K562 (cell line): ENCODE measurements around the gene TMEM239.

ENCODE experiments used
- ATF3 ChIP-seq, 2 experiments: fragments of 450-650 bp in 1 of 2; sonication (generic) in 1 of 2; formaldehyde crosslinking in 1 of 2; IDR thresholded peaks in 1 of 2; conservative IDR thresholded peaks in 1 of 2; 2 replicates each; pipeline versions ENCODE4 v1.6.1 to v1.8.1; 2016 to 2023; ENCODE audit warnings: mild to moderate bottlenecking in 2 of 2, moderate library complexity in 2 of 2, inconsistent platforms in 1 of 2, missing genetic modification reagents in 1 of 2
- CTCF ChIP-seq, 3 experiments: IDR thresholded peaks in 2 of 3; conservative IDR thresholded peaks in 1 of 3; 2 replicates each; pipeline ENCODE4 v1.5.1; 2011 to 2012; ENCODE audit warnings: low read length in 3 of 3, mild to moderate bottlenecking in 3 of 3, control low read depth in 2 of 3, improper control_type of control experiment in 1 of 3, inconsistent platforms in 1 of 3, low read depth in 1 of 3, mixed read lengths in 1 of 3, moderate library complexity in 1 of 3; ENCODE audit not compliant: insufficient read depth in 2 of 3
- EHMT2 ChIP-seq: fragments of 450-650 bp; IDR thresholded peaks from 2 replicates; pipeline ENCODE4 v1.6.1; 2018; ENCODE audit warnings: antibody characterized with exemption
- HDAC3 ChIP-seq: fragments of 450-650 bp; IDR thresholded peaks from 2 replicates; pipeline ENCODE4 v1.6.1; 2018; ENCODE audit warnings: borderline replicate concordance, mild to moderate bottlenecking, moderate library complexity; ENCODE audit not compliant: partially characterized antibody
- HMGXB4 ChIP-seq: sonication (generic); formaldehyde crosslinking; IDR thresholded peaks from 2 replicates; pipeline ENCODE4 v1.8.1; 2023; ENCODE audit warnings: mild to moderate bottlenecking, missing genetic modification reagents

- no peak for TF ChIP-seq HDAC3
- TF ChIP-seq HMGXB4 (CRISPR knock-in tag), result no peak
- TF ChIP-seq CTCF (IDR thresholded peaks at IDR 0.05 in 2 of 3, conservative IDR thresholded peaks at IDR 0.05 in 1 of 3; ENCODE audit: insufficient read depth in 2 of 3, low read depth in 1 of 3, low read length in 3 of 3), result no peak
- TF ChIP-seq EHMT2, result no peak
- TF ChIP-seq ATF3 (IDR thresholded peaks at IDR 0.05), result no peak
- TF ChIP-seq ATF3 (CRISPR knock-in tag; conservative IDR thresholded peaks at IDR 0.05), result no peak
Measured at GRCh38 chr20:2771631-2772080, 44.5 kb upstream of the TMEM239 start.
